Measurements from ENCODE around the gene IL22RA1.

Gene IL22RA1

GRCh38 chr1:24111996-24112779 lies 30.8 kb downstream of the IL22RA1 start, which contains the start of gene MYOM3:
TSS of gene MYOM3 (minus strand) at chr1:24112135. CDS start at chr1:24108636, 3,499 bp downstream.
- DNase-seq, result peak; percentile 76

- no peak for DNase-seq
These were observed 31.5 kb downstream of the IL22RA1 start for GRCh38 chr1:24111262-24111995.

DNA sequence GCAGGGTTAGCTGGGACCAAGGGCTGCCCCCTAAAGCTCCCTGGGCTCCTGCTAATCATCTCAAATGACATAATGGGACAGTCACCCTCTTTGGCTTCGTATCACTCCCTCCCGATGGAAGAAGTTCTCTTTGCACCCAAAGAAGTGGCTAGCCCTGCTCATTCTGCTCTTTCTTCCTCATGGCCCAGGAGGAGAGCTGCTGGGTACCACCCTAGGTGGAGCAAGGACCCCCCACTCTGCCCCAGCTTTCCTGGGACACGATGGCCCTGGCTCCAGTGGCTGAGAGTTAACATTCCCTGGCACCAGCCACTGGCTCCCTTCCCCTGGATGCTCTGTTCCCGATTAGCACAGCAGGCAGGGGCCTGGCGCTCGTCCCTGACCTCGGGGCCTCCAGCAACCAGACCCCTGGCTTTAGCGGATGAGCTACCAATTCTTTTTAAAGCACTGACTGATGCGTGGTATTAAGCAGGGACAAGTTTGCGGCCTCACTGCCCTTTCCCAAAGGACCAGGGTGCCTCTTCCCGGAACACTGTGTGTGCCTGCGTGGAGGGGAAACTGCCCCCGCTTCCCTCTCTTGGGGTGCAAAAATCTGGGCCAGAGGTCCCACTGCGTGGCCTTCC lies 32.2 kb downstream of the IL22RA1 start:
- no peak for DNase-seq

- no peak for DNase-seq
These were observed 33.1 kb downstream of the IL22RA1 start for GRCh38 chr1:24109686-24110475.

GRCh38 chr1:24109166-24109483 lies 33.8 kb downstream of the IL22RA1 start:
- no peak for DNase-seq

DNA sequence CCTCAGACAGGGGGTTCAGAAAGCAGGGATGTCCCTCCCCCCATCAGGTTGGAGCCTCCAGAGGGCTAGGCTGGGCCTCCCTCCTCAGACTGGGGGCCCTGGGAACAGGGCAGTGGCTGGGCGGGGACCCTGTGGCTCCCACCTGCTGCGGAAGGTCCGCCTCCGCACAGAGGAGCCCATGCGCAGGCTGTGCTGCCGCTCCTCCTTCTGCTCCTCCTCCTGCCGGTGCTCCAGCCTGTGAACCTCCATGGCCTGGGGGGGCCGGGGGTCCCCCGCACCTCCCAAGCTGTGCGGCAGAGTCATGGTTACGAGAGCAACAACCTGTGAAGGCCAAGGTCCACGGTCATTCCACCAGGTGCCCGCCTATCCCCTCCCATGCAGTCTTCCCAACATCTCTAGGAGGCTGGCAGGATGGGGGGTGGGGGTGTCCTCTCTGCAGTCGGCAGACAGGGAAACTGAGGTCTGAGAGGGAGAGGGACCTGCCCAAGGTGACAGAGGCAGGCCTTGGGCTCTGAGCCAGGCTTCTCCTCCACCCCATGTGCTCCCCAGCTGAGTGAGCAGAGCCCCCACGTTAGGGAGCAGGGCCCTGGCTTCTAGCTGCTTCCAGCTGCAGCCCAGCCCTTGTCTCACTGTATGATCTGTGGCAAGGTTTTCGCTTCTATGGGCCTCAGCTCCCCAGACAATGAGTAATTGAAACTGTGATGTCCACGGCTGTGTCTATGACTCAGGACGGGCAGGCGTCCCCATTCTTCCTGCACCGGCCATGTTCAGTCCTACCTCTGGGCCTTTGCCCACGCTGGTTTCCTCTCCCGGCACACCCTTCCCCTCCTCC lies 34.4 kb downstream of the IL22RA1 start:
- DNase-seq, result peak; percentile 39

GRCh38 chr1:24107462-24108138 lies 35.3 kb downstream of the IL22RA1 start:
- DNase-seq, result no peak

- DNase-seq, result no peak
These were observed 37.4 kb downstream of the IL22RA1 start for GRCh38 chr1:24105368-24106160.

- no peak for DNase-seq
These were observed 38.1 kb downstream of the IL22RA1 start for GRCh38 chr1:24104854-24105253.

DNA sequence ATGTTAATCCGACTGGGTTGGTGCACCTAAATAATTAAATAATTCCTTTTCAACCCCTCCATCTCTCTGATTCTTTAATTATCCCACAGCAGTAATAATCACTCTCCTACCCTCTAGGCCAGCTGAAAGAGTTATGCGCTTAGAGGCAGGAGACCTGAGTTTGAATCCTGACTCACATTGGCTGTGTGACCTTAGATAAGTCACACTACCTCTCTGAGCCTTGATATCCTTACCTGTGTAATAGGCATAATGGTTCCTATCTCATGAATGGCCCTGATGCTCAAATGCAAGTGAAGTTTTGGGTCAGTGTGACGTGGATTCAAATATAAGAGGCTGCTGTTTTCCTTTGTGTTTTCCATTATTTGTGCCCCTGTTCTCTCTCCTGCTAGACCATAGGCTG lies 39.1 kb downstream of the IL22RA1 start:
- DNase-seq, result no peak

DNA sequence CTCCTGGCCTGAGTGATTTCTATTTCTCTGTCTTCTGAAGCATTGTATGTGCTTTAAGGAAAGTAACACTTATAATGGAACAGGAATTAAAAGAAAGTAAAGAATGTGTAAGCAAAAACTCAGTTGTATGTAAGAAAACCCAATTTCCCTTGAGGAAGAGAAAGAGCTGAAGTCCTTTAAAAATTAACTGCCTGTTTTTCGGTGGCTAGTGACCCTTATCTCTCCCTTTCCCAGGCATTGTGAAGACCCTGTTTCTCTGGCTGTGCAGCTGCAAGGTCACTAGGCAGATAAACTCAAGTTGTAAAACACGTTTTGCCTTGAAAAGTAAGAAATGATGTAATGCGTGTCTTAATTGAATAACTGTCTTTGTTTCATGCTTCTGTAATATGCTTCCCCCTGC lies 39.5 kb downstream of the IL22RA1 start:
- no peak for DNase-seq

DNA sequence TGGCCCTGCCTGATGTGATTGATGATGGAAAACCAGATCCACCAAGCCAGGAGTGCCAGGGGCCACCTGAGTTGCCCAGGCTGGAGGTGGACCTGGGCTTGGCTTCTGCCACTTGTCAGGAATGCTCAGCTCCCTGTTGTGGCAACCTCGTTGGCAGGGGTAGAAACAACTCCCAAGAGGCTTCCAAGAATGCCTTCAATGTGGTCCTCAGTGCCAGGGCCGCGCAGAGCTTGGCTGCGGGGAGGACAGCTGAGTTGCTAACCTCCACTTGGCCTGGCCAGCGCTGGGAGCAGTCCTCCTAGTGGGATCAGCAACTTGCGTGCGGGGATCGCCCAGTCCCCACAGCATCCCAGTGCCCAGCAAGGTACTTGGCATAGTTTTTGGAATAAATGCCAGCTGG lies 40.0 kb downstream of the IL22RA1 start:
- no peak for DNase-seq

- DNase-seq, result no peak
These were observed 40.9 kb downstream of the IL22RA1 start for GRCh38 chr1:24101796-24102586.

DNA sequence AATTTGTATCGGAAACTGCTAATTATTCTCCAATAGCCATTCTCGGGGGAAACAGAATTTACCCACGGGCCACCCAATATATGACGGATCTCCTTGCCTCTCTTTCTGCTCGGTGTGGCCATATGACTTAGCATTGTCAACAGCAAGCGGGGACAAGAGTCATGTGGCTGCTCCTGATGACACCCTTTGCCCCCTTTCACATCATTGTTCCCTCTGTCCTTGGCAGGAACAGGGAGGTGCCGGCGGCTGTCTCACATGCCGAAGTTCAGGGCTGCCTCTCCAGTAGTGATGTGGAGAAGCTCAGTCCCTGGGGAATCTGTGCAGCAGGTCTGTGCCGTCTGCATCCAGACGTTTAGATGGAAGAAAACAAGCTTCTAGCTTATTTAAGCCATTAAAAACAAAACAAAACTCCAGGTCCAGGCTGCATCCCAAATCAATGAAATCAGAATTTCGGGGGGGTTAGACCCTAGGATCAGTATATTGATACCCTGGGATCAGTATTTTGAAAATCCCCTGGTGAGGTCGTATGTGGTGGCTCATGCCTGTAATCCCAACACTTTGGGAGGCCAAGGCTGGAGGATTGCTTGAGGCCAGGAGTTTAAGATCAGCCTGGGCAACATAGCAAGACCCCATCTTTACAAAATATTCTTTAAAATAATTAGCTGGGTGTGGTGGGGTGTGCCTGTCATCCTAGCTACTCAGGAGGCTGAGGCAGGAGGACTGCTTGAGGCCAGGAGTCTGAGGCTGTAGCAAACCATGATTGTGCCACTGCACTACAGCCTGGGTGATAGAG lies 41.8 kb downstream of the IL22RA1 start:
- no peak for DNase-seq

GRCh38 chr1:24098943-24099638 lies 43.8 kb downstream of the IL22RA1 start:
- DNase-seq, result no peak

GRCh38 chr1:24098102-24098501 lies 44.8 kb downstream of the IL22RA1 start:
- no peak for DNase-seq

- DNase-seq, result no peak
These were observed 45.3 kb downstream of the IL22RA1 start for GRCh38 chr1:24097663-24098062.

- DNase-seq, result no peak
These were observed 46.2 kb downstream of the IL22RA1 start for GRCh38 chr1:24096739-24097103.

Data from stimulated activated CD8-positive, alpha-beta memory T cell treated with anti-CD3 and anti-CD28 coated beads, Interleukin-4, amount 100 ng/mL, for 48 hours (primary cell).